Nucleus accumbens (tissue), 56 donors: ENCODE measurements around the gene FXYD7.
"Not testable (repeated sequence)": the region's sequence is repeated elsewhere in the genome, so short reads cannot be mapped to it uniquely, and the experiment has no call there.

ENCODE experiments used
- DNase-seq, 56 donors: peaks; one replicate each; lab custom pipeline; 2025; lab: John Stamatoyannopoulos, UW

The FXYD7 gene

GRCh38 chr19:35143231-35143715, at the start of gene FXYD7:
Gene FXYD7 (plus strand): TSS chr19:35143255. CDS start chr19:35143334, 79 bp downstream.
- DNase-seq: peak in 19 of 56 donors; percentile 13 to 59 (median 28)

GRCh38 chr19:35093430-35093829, 49.6 kb upstream of the FXYD7 start:
- no peak for DNase-seq

- no peak for DNase-seq
These were observed 49.0 kb upstream of the FXYD7 start for GRCh38 chr19:35093941-35094647.

- DNase-seq: no peak
These were observed 48.4 kb upstream of the FXYD7 start for GRCh38 chr19:35094656-35095055.

GRCh38 chr19:35095667-35096368, 47.2 kb upstream of the FXYD7 start:
- DNase-seq: no peak

GRCh38 chr19:35098413-35099049, 44.5 kb upstream of the FXYD7 start:
- DNase-seq: no peak

- DNase-seq: no peak
These were observed 43.7 kb upstream of the FXYD7 start for GRCh38 chr19:35099155-35099896.

- no peak for DNase-seq
These were observed 43.2 kb upstream of the FXYD7 start for GRCh38 chr19:35099897-35100275.

- DNase-seq: no peak
These were observed 42.2 kb upstream of the FXYD7 start for GRCh38 chr19:35100588-35101533.

GRCh38 chr19:35101949-35102348, 41.1 kb upstream of the FXYD7 start:
- not testable (repeated sequence) for DNase-seq

- DNase-seq: not testable (repeated sequence)
These were observed 39.4 kb upstream of the FXYD7 start for GRCh38 chr19:35103614-35104013.

- no peak for DNase-seq
These were observed 38.7 kb upstream of the FXYD7 start for GRCh38 chr19:35104361-35104760.

- no peak for DNase-seq
These were observed 38.0 kb upstream of the FXYD7 start for GRCh38 chr19:35105047-35105410.

GRCh38 chr19:35105411-35106290, 37.4 kb upstream of the FXYD7 start:
- DNase-seq: peak in 1 of 56 donors; percentile 36

GRCh38 chr19:35106291-35106583, 36.8 kb upstream of the FXYD7 start:
- DNase-seq: peak in 52 of 56 donors; percentile 18 to 88 (median 70)

- DNase-seq: no peak
These were observed 36.0 kb upstream of the FXYD7 start for GRCh38 chr19:35106898-35107541.

GRCh38 chr19:35107545-35107944, 35.5 kb upstream of the FXYD7 start:
- DNase-seq: peak in 53 of 56 donors; percentile 14 to 95 (median 81)

GRCh38 chr19:35108730-35109129, 34.3 kb upstream of the FXYD7 start:
- DNase-seq: no peak
